Jurkat, Clone E6-1 (cell line): ENCODE results near the gene CDSN. TPM values are rescaled to one million over a fixed set of nuclear protein-coding genes. Genes with fewer than 3 reads are reported as not detected.
"Not testable (repeated sequence)": the region's sequence is repeated elsewhere in the genome, so short reads cannot be mapped to it uniquely, and the experiment has no call there.

ENCODE experiments used
- DNase-seq: peaks from one replicate; pipeline ENCODE4 v3.0.0-alpha.2; 2011; ENCODE audit warnings: low read depth, low spot score
- H3K4me3 ChIP-seq: 2 replicates; pipeline ENCODE4 v1.5.1; 2011; ENCODE audit warnings: mild to moderate bottlenecking, low read length, control low read depth, moderate library complexity
- polyA plus RNA-seq: library from polyadenylated mRNA; unstranded; fragments of >200 nt; gene quantifications from one replicate; pipeline ENCODE4 v1.2.1, GENCODE V29; 2012; ENCODE audit warnings: missing spikeins; ENCODE audit not compliant: insufficient read length, insufficient read depth

Gene CDSN
- polyA plus RNA-seq: not detected

GRCh38 chr6:31120151-31120915 is at the start of gene CDSN:
TSS of gene CDSN (minus strand) at chr6:31120446. CDS start at chr6:31120419, 27 bp downstream.
- DNase-seq: no peak
- H3K4me3 ChIP-seq: no peak within 1 kb of the TSS

DNA sequence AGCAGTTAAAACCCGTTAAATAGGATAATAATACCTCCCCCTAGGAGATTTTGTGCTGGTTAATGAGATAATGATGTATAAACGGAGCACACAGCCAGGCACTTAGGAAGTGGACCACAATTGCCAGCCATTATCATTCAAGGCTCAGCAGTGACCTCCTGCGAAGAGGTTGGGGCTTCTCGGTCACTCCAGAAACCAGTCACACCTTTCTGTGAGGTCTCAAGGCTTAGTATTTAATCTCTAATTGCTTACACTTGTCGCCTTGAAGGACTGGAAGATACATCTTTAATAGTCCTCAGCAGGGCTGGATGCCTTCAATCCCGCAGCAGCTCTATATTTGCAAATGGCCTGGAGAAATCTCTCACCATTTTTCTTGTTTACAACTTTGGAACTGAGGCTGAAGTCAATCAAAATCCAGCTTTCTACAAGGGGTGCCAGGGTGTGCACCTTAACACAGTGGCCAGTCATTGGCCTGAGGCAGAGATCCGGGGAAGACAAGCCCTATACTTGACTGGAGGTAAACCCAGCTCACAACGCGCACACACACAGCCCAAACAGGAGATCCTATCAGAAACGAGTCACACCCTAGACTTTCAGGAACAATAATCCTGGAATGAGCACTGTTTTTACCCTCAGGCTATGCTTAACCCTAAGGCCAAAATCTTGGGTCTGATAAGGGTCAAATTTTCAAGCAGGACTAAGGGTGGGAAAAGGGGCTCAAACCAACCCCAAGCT is 49.0 kb upstream of the CDSN start:
- no peak overlapping the region for H3K4me3 ChIP-seq
- DNase-seq: no peak

DNA sequence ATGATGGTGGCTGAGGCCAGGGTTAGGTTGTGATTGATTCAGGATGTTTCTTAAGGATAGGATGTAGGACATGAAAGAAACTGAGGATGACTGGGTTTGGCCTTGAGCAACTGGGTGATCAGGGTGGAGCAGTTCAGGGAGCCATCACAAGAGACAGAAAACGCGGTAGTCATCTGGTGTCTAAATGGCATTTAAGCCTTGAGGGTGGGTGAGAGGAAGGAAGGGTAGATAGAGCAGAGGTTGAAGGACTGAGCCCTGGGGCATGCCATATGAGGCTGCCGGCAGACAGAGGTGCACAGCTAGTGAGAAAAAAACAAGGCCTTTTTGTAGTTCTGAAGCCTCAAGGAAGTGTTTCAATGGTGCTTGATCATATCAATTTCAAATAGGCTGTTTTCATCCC is 48.4 kb upstream of the CDSN start:
- no peak for DNase-seq
- H3K4me3 ChIP-seq: no peak overlapping the region

DNA sequence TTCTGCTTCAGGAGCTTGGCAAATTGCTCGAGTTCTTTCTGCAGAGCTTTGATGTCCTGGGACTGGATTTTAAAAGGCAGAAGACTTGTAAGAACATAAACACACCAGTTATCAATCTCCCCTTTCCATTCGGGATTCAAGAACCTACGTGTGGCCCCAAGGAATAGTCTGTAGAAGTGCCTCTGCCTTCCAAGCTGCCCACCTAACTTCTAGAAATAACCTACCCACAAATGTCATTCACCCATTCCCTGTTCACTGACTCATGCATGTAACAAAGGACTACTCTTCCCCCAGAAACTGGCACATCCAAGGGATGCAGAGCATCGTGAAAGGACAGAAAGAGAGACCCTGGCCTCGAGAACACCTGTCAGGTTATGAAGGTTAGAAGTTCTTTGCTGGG is 45.7 kb upstream of the CDSN start:
- no peak overlapping the region for H3K4me3 ChIP-seq
- DNase-seq: no peak

DNA sequence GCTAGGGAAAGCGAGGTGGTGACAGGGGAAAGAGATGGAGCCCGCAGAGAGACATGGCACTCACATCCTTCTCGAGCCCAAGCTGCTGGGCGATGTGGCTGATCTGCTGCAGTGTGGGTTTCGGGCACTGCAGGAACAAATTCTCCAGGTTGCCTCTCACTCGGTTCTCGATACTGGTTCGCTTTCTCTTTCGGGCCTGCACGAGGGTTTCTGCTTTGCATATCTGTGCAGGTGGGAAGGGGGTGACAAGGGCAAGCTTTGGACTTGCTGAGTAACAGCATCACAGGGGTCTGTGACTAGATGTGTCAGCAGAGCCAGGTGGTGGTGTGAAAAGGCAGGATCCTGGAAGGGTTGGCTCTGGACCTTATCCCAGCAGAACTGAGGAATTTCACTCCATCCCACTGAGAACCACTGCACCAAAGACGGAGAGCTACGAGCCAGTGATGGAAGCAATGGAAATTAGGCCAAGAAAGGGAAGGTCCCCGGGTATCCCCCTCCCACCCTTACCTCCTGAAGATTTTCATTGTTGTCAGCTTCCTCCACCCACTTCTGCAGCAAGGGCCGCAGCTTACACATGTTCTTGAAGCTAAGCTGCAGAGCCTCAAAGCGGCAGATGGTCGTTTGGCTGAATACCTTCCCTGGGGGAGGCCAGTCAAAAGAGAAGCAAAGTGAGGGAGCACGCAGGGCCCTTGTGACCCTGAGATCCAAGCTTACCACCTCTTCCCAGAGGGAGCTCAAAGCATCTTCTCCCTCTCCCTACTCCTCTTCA is 45.0 kb upstream of the CDSN start:
- H3K4me3 ChIP-seq, DNase-seq: not testable (repeated sequence)

GRCh38 chr6:31164475-31165063 is 44.3 kb upstream of the CDSN start:
- H3K4me3 ChIP-seq, DNase-seq: not testable (repeated sequence)

GRCh38 chr6:31163922-31164321 is 43.7 kb upstream of the CDSN start:
- H3K4me3 ChIP-seq: no peak overlapping the region
- DNase-seq: no peak

GRCh38 chr6:31162463-31163165 is 42.4 kb upstream of the CDSN start:
- no peak for DNase-seq
- H3K4me3 ChIP-seq: no peak overlapping the region

- no peak for DNase-seq
- H3K4me3 ChIP-seq: no peak overlapping the region
These were observed 41.2 kb upstream of the CDSN start for GRCh38 chr6:31161216-31162126.

DNA sequence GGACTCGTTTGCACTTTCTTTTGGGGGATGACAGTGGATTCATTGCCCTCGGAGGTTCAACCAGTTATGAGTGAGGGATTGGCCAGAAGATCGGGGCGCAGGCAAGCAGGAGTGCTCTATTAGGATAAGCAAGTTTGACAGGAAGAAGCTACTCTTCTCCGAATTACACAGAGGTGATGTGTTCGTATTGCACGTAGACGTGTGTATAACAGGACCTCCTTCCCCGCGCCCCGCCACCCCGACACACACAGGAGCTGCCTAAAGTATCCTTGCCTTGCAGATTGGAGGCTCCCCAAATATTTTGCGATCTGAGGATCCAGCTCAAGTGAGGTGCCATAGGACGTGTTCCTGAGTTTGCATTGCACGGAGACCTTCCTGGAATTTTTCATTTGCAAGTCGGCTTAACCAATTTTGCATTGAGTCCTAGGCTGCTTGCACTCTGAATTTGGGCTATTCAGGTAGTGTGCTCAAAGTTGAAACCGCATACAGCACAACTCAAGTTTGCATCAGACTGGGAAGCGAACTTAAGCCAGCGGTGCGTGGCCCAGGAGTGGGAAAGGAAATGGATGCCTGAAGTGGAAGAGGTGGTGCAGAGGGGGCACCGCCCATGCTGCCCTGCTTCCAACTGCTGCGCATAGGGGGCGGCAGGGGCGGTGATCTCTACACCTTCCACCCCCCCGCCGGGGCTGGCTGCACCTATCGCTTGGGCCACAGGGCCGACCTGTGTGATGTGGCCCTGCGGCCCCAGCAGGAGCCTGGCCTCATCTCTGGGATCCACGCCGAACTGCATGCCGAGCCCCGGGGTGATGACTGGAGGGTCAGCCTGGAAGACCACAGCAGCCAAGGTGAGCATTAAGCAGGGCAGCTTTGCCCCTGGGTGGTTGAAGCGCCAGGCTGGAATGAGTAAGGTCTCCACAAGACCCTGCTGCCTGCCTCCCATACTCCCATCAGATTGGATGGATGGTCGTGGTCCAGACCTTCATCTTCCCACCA is 38.9 kb upstream of the CDSN start:
- peak overlapping the region; percentile 95 for H3K4me3 ChIP-seq
- DNase-seq: peak; percentile 20

GRCh38 chr6:31158140-31158862 is 38.1 kb upstream of the CDSN start, which contains the start of gene TCF19:
TSS of gene TCF19 (plus strand) at chr6:31158589. CDS start at chr6:31159470, 881 bp downstream.
- H3K4me3 ChIP-seq: peak within 1 kb of the TSS; percentile 95
- peak; percentile 99 for DNase-seq

DNA sequence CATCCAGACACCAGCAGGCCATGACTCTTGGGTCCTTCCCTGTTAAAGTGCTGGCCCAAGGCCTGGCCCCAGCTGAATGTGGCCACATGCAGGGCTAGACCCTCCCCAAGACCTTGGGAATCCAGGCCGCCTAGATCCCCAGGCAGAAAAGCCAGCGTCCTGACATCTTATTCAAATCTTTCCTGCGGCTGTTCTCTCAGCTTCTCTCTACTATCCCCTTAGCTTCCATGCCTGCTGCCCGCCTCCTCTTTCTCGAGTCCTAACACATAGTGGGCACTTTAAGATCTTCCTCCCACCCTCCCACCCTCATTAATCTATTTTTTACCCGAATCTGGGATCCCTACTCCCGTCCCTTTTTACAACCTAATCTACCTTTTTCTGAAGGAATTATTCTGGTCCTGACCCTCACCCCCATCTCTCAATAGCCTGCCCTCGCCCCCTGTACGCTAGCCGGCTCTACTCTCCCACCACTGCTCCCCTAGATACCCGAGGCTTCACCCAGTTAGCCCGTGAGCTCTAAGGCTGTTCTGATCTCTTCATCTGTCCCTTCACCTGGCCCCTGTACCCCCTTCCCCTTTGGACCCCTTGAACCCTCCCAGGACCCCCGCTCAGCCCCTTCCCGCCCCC is 37.4 kb upstream of the CDSN start, which contains the start of gene CCHCR1:
CCHCR1 (minus strand) TSS at position 290 of the 627 bp plus-strand sequence; CDS start at position 88, 202 bp downstream.
- peak within 1 kb of the TSS; percentile 95 for H3K4me3 ChIP-seq
- no peak for DNase-seq

GRCh38 chr6:31156641-31157040 is 36.4 kb upstream of the CDSN start:
- H3K4me3 ChIP-seq: no peak overlapping the region

DNA sequence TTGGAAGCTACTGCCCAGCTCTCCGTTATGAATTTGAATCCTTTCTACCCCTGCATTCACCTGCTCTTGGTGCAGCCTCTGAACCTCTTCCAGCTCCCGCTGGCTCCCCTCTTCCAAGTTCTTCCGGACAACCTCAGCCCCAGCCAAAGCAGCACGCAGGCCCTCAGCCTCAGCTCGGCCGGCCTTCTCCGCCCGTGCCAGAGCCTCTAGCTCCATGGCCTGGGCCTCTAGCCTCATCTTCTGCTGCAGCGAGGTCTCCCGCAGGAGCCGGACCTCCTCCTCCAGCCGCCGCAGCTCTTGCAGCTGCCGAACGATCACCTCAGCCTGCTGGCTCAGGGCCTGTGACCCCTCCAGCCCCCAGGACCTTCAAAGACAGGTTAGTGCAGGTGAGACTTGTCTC is 34.2 kb upstream of the CDSN start:
- no peak overlapping the region for H3K4me3 ChIP-seq
- no peak for DNase-seq

More at GRCh38 chr6:31156641-31157040, 36.4 kb upstream of the CDSN start:
- DNase-seq: no peak

- no peak overlapping the region for H3K4me3 ChIP-seq
- no peak for DNase-seq
These were observed 32.5 kb upstream of the CDSN start for GRCh38 chr6:31152781-31153180.
